Activated naive CD4-positive, alpha-beta T cell treated with anti-CD3 and anti-CD28 coated beads for 36 hours (primary cell): ENCODE results near the gene GALR3. TPM values are rescaled to one million over a fixed set of nuclear protein-coding genes. Genes with fewer than 3 reads are reported as not detected.

Experiments
- CTCF ChIA-PET: fragments of 350-600 bp; sonication (Branson Sonifier 250); formaldehyde crosslinking; loops from one replicate; lab custom pipeline; 2021; ENCODE audit warnings: antibody characterized with exemption; lab: Charles Lee
- DNase-seq: peaks from one replicate; pipeline ENCODE4 v3.0.0-alpha.2; 2020
- H3K27ac Mint-ChIP-seq: one replicate; pipeline ENCODE4 v1.8.0; 2021; ENCODE audit warnings: mild to moderate bottlenecking, mixed read lengths
- H3K27me3 Mint-ChIP-seq: one replicate; pipeline ENCODE4 v1.8.0; 2021; ENCODE audit warnings: low read depth, mixed read lengths
- H3K36me3 Mint-ChIP-seq: one replicate; pipeline ENCODE4 v1.8.0; 2021; ENCODE audit warnings: low read depth, mixed read lengths
- H3K4me1 Mint-ChIP-seq: one replicate; pipeline ENCODE4 v1.8.0; 2021; ENCODE audit warnings: low read depth, mixed read lengths
- H3K4me3 Mint-ChIP-seq: one replicate; pipeline ENCODE4 v1.8.0; 2021; ENCODE audit warnings: mild to moderate bottlenecking, moderate library complexity, mixed read lengths
- H3K9me3 Mint-ChIP-seq: one replicate; pipeline ENCODE4 v1.8.0; 2021; ENCODE audit warnings: mixed read lengths
- intact Hi-C: fragments of 100-400 bp; cut with micrococcal nuclease; formaldehyde crosslinking; loops from one replicate; pipeline ENCODE4 v1.15.1; 2023
- total RNA-seq, 2 experiments: library from RNA; stranded (reverse); gene quantifications; one replicate each; pipeline ENCODE4 v1.2.3, GENCODE V29; 2021

GALR3 gene
- total RNA-seq, 2 experiments from 2014 or later, result not detected

DNA sequence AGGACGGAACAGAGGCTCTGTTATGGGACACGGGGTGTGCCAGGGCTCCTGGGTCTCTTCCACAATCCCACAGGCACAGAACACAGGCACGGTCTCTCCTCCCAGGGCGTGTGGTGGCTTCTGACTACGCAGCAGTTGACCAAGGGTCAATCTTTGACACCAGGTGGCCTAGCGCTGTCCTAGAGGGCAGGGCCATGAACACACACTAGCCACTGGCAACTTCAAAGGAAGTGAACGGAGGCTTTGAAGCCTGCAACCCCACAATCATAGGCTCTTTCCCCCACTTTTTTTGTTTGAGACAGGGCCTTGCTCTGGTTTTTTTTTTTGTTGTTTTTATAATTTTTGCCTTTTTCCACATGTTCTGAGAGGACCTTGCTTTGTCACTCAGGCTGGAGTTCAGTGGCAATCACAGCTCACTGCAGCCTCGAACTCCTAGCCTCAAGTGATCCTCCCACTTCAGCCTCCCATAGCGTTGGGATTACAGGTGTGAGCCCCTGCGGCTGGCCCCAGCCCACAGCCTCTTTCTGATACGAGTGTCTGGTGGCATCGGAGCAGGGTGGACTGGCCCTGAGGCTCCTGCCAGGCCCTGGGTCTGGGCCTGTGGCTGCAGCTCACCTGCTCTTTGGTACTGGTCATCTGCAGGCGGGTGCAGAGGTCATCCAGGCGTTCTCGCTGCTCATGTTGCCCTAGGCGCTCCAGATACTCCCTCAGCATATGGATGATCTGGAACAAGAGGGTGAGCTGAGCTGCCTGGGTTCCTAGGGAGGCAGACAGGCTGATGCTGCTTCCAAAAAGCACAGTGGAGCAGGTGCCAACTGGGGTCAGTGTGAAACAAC is 9.1 kb downstream of the GALR3 start:
- Mint-ChIP-seq H3K4me3 (no peak overlapping the region), H3K27me3 (no peaks in the 10 kb centered on the region)
- CTCF ChIA-PET, result no interaction called here

DNA sequence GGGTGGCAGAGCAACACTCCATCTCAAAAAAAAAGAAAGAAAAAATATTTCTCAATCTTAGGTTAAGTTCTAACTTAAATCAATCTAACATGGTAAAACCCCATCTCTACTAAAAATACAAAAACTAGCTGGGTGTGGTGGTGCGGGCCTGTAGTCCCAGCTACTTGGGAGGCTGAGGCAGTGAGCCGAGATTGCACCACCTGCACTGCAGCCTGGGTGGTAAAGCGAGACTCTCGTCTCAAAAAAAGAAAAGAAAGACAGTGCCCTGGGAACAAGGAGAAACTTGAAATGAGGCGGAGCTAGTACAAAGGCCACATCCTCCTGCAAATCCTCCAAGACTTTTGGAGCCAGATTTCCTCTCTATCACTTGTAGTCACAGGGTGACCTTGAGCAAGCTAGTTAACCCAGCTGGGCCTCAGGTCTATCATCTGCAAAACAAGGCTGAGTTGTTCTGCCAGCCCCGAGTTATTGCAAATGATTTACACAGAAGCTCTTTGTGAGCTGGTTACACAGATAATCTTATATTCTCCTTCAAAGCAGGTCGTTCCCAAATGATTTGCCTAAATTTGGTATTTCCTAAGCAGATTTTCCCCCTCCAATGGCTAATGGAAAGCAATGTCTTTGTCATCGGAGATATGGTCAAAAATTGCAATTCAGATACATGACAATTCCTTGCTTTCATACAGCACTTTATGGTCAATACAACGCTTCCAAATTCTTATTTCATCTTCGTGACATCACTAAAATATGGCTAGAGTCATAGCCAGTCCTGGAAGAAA is 19.0 kb downstream of the GALR3 start:
- H3K4me1 Mint-ChIP-seq, result peaks cover 18% of the 10 kb centered on the region
- no peaks in the 10 kb centered on the region for H3K9me3 Mint-ChIP-seq
- CTCF ChIA-PET, result interaction anchor here (0.5 to 1.5 kb wide), 3 partner anchors 21 to 33 kb away, joined by 3 to 4 read pairs (median 3); no protein-coding TSS in a partner anchor
- intact Hi-C loops, result loop anchor here (5.0 kb wide), 2 partner anchors 165 to 340 kb away; partner anchors contain the start of genes LGALS1 and PLA2G6
- peaks cover 10% of the 10 kb centered on the region for H3K36me3 Mint-ChIP-seq
- H3K27me3 Mint-ChIP-seq, result no peaks in the 10 kb centered on the region
- no peak for DNase-seq
- peak overlapping the region; percentile 66 for H3K4me3 Mint-ChIP-seq
- no peak overlapping the region for H3K27ac Mint-ChIP-seq

More for the DNA sequence above, 9.1 kb downstream of the GALR3 start:
- intact Hi-C loops, result no loop called here
- Mint-ChIP-seq H3K27ac (no peak overlapping the region), H3K36me3 (peaks cover 17% of the 10 kb centered on the region), H3K9me3 (no peaks in the 10 kb centered on the region), H3K4me1 (no peaks in the 10 kb centered on the region)
- DNase-seq, result no peak

DNA sequence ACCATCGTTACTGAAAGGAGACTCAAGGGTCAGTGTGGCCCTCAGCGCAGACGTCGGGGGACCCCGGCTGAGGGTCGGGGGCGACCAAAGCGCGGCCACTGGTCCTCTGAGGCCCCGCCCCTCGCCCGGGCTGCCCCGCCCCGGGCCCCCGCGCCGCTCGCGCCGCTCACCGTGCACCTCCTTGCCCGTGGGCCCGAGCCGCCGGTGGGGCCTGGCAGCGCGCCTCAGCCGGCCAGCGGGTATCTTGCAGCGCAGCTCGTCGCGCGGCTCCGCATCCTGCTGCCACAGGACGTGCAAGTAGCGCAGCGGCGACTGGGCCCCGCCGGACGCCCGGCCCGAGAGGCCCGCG is 20.5 kb downstream of the GALR3 start:
- Mint-ChIP-seq H3K27ac (no peak overlapping the region), H3K9me3 (no peaks in the 10 kb centered on the region), H3K4me1 (peaks cover 30% of the 10 kb centered on the region), H3K4me3 (peak overlapping the region; percentile 83), H3K27me3 (no peaks in the 10 kb centered on the region), H3K36me3 (peaks cover 14% of the 10 kb centered on the region)
- intact Hi-C loops, result loop anchor here (1.0 to 5.0 kb wide), 7 partner anchors 36 to 663 kb away; partner anchors contain the start of genes DDX17, GCAT, GGA1 and LGALS1
- CTCF ChIA-PET, result interaction anchor here (0.7 to 1.5 kb wide), 5 partner anchors 15 to 91 kb away, joined by 3 to 11 read pairs (median 3); partner anchors contain the start of gene GCAT
- peak; percentile 47 for DNase-seq

DNA sequence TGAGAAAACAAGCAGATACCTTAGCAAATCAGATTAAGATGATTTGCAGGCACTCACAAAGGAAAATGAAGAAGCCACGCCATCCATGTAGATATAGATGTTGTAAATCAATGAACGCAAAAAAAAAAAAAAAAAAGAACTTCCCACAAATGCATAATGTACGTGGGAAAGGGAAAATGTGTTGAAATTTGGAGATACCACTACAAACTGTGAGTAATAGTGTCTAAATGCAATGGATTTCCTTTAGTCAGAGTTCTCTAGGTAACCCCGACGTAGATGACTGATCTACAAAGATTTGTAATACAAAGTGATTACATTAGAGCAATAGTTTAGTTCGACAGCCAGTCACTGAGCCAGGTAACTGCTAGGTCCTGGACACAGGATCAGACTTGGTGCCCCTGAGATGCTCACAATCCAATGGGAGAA is 21.7 kb downstream of the GALR3 start:
- H3K9me3 Mint-ChIP-seq, result no peaks in the 10 kb centered on the region
- intact Hi-C loops, result loop anchor here (1.0 to 5.0 kb wide), 7 partner anchors 38 to 661 kb away; partner anchors contain the start of genes DDX17, GCAT, GGA1 and LGALS1
- peaks cover 23% of the 10 kb centered on the region for H3K36me3 Mint-ChIP-seq
- H3K27ac Mint-ChIP-seq, result peak overlapping the region; percentile 76
- H3K4me1 Mint-ChIP-seq, result peaks cover 36% of the 10 kb centered on the region
- CTCF ChIA-PET, result interaction anchor here (1.2 to 1.5 kb wide), 3 partner anchors 27 to 89 kb away, joined by 3 to 11 read pairs (median 3); no protein-coding TSS in a partner anchor
- peak overlapping the region; percentile 79 for H3K4me3 Mint-ChIP-seq
- no peak for DNase-seq
- H3K27me3 Mint-ChIP-seq, result no peaks in the 10 kb centered on the region

DNA sequence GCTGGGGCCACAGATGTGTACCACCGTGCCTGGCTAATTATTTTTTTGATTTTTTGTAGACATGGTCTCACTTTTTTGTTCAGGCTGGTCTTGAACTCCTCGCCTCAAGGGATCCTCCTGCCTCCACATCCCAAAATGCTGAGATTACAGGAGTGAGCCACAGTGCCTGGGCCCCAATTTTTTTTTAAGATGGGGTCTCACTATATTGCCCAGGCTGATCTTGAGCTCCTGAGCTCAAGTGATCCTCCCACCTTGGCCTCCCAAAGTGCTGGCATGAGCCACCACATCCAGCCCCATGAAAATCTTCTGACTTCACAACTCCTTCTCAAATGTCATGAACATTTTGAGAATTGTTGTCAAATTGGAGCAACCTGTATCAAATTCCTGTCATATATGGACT is 23.3 kb downstream of the GALR3 start:
- DNase-seq, result no peak
- Mint-ChIP-seq H3K36me3 (peaks cover 31% of the 10 kb centered on the region), H3K4me3 (peak overlapping the region; percentile 6), H3K27me3 (no peaks in the 10 kb centered on the region), H3K9me3 (no peaks in the 10 kb centered on the region), H3K27ac (no peak overlapping the region), H3K4me1 (peaks cover 45% of the 10 kb centered on the region)
- CTCF ChIA-PET, result interaction anchor here (1.5 kb wide), 1 partner anchor 29 kb away, joined by 6 read pairs; no protein-coding TSS in a partner anchor
- intact Hi-C loops, result no loop called here

DNA sequence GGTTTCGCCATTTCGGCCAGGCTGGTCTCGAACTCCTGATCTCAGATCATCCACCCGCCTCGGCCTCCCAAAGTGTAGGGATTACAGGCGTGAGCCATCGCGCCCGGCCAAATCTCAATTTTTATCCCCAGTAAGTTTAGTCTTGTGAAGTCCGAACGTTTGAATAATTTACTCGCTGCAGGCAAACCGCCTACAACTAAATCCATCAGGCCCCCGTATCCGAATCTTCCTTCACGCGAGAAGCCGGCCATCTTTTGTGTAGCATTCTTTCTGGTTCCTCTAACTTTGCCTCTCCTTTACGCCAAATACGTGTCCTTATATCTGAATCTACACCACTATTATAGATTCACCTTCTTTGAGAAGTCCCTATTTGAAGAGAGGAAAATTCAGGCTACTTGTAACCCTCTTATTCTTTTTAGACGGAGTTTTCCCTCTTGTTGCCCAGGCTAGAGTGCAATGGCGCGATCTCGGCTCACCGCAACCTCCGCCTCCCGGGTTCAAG is 25.5 kb downstream of the GALR3 start:
- CTCF ChIA-PET, result interaction anchor here (0.6 kb wide), 1 partner anchor 198 kb away, joined by 3 read pairs; no protein-coding TSS in a partner anchor
- peak overlapping the region; percentile 92 for H3K4me3 Mint-ChIP-seq
- peak; percentile 45 for DNase-seq
- no peaks in the 10 kb centered on the region for H3K9me3 Mint-ChIP-seq
- peaks cover 41% of the 10 kb centered on the region for H3K36me3 Mint-ChIP-seq
- no peaks in the 10 kb centered on the region for H3K27me3 Mint-ChIP-seq
- peaks cover 46% of the 10 kb centered on the region for H3K4me1 Mint-ChIP-seq
- intact Hi-C loops, result loop anchor here (1.0 kb wide), 1 partner anchor 240 kb away; the partner anchor contains the start of gene GGA1
- peak overlapping the region; percentile 94 for H3K27ac Mint-ChIP-seq

DNA sequence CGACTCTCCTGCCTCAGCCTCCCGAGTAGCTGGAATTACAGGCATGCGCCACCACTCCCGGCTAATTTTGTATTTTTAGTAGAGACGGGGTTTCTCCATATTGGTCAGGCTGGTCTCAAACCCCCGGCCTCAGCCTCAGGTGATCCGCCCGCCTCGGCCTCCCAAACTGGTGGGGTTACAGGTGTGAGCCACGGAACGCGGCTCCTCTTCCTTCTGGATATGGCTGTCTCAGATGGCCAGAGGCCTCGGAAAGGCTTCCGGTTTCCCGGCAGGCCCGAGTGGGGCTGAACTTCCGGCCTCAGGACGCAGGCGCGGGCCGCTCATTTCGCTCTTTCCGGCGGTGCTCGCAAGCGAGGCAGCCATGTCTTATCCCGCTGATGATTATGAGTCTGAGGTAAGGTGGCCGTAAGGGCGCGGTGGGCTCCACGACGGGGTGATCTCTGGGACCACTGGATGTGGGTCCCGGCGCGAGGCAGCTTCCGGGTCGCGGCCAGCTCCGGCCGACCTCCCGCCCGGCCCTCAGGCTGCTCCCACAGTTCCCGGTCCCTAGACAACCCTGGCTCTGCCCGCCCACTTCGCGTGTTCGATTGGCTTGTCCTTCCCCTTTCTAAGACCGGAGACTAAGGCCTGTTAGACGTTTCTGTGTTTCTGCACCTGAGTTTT is 26.0 kb downstream of the GALR3 start, which contains the start of gene EIF3L:
EIF3L (plus strand) TSS at position 331 of the 663 bp plus-strand sequence; CDS start at position 362, 31 bp downstream.
- no peaks in the 10 kb centered on the region for H3K27me3 Mint-ChIP-seq
- no peaks in the 10 kb centered on the region for H3K9me3 Mint-ChIP-seq
- peak within 1 kb of the TSS; percentile 92 for H3K4me3 Mint-ChIP-seq
- intact Hi-C loops, result loop anchor here (1.0 kb wide), 1 partner anchor 241 kb away; the partner anchor contains the start of gene GGA1
- H3K4me1 Mint-ChIP-seq, result peaks cover 50% of the 10 kb centered on the region
- DNase-seq, result peak; percentile 93
- CTCF ChIA-PET, result interaction anchor here (0.6 to 1.5 kb wide), 3 partner anchors 14 to 25 kb away, joined by 4 to 14 read pairs (median 4); no protein-coding TSS in a partner anchor
- peak within 1 kb of the TSS; percentile 94 for H3K27ac Mint-ChIP-seq
- H3K36me3 Mint-ChIP-seq, result peaks cover 46% of the 10 kb centered on the region

DNA sequence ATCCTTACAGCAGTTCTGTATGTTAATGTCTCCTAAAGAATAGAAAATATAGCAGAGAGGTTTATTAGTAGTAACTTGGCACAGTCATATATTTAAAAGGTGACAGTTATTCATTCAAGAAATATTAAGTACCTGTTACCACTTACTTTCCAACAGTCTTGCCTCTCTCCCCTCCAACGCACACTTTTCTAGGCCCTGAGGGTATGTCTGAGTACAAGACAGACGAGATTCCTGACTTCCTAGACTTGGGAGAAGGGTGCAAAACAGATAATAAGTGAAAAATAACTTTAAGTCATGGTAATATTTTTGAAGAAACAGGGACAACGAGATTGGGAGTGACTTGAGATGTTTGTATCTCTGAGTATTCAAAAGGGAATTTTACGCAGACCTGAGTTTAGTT is 27.6 kb downstream of the GALR3 start:
- CTCF ChIA-PET, result interaction anchor here (1.5 kb wide), 1 partner anchor 13 kb away, joined by 14 read pairs; no protein-coding TSS in a partner anchor
- Mint-ChIP-seq H3K4me1 (peaks cover 51% of the 10 kb centered on the region), H3K36me3 (peaks cover 56% of the 10 kb centered on the region), H3K9me3 (no peaks in the 10 kb centered on the region), H3K4me3 (peak overlapping the region; percentile 92), H3K27ac (peak overlapping the region; percentile 2), H3K27me3 (no peaks in the 10 kb centered on the region)
- intact Hi-C loops, result no loop called here
- DNase-seq, result no peak

DNA sequence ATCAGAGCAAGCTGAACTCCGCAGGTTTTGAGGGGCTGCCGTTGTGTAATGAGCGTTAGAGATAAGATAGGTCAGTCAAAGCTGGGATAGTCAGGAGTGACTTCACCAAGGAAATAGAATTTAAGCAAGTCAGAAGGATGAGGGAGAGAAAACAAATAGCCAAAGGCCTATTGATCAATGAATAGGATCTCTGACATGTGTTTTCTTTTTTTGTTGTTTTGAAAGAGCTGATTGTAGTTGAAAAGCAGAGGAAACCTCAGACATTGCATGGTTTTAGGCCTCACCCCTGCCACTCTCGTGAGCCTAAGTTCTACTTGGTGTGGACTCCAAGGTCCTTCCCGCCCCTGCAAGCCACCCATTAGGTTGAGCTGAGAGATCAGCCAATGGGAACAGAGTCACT is 29.2 kb downstream of the GALR3 start:
- CTCF ChIA-PET, result interaction anchor here (0.6 to 2.6 kb wide), 2 partner anchors 10 to 31 kb away, joined by 5 to 22 read pairs; no protein-coding TSS in a partner anchor
- Mint-ChIP-seq H3K36me3 (peaks cover 58% of the 10 kb centered on the region), H3K27ac (no peak overlapping the region), H3K4me3 (no peak overlapping the region), H3K9me3 (no peaks in the 10 kb centered on the region), H3K27me3 (no peaks in the 10 kb centered on the region), H3K4me1 (peaks cover 48% of the 10 kb centered on the region)
- intact Hi-C loops, result no loop called here
- no peak for DNase-seq

DNA sequence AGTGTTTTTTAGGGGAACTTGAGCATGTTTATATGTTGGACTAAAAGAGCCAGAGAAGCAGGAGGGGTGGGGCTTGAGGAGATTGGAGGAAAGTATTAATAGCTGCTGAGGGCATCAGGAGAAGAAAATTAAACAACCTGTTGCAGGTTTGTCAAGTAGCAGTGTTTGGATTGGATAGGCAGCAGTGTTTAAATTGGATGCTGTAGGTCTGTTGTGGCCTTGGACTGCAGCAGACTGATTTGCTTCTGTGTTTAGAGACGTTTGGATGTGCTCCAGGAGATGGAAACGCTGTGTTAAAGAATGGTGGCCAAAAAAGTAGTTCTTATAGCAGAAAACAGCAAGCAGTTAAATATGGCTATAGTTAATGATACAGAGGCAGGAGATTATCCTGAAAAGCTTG is 31.8 kb downstream of the GALR3 start:
- no peaks in the 10 kb centered on the region for H3K9me3 Mint-ChIP-seq
- no peak for DNase-seq
- H3K27ac Mint-ChIP-seq, result peak overlapping the region; percentile 32
- no peaks in the 10 kb centered on the region for H3K27me3 Mint-ChIP-seq
- CTCF ChIA-PET, result interaction anchor here (0.7 to 1.2 kb wide), 2 partner anchors 8 to 110 kb away, joined by 3 to 7 read pairs; no protein-coding TSS in a partner anchor
- H3K4me3 Mint-ChIP-seq, result no peak overlapping the region
- peaks cover 32% of the 10 kb centered on the region for H3K4me1 Mint-ChIP-seq
- intact Hi-C loops, result no loop called here
- H3K36me3 Mint-ChIP-seq, result peaks cover 55% of the 10 kb centered on the region

DNA sequence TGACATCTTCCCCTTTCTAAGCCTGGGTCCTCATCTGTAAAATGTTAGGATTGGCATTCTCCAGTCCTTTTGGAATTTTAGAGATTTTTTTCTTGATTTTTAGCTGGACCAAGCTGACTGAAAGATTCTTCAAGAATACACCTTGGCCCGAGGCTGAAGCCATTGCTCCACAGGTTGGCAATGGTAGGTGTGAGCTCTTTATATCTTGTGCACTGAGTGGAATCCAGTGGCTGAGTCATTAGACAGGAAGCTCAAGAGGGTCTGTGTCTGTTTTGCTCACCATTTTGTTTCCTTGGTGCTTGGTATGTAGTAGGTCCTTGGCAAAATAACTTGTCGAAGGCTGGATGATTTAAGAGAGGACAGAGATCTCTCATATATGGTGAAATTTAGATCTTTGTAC is 32.3 kb downstream of the GALR3 start:
- CTCF ChIA-PET, result interaction anchor here (1.2 to 1.4 kb wide), 2 partner anchors 8 to 38 kb away, joined by 3 to 7 read pairs; no protein-coding TSS in a partner anchor
- peaks cover 30% of the 10 kb centered on the region for H3K4me1 Mint-ChIP-seq
- no peak overlapping the region for H3K4me3 Mint-ChIP-seq
- H3K27me3 Mint-ChIP-seq, result no peaks in the 10 kb centered on the region
- peaks cover 57% of the 10 kb centered on the region for H3K36me3 Mint-ChIP-seq
- no peak for DNase-seq
- H3K27ac Mint-ChIP-seq, result peak overlapping the region; percentile 22
- intact Hi-C loops, result no loop called here
- no peaks in the 10 kb centered on the region for H3K9me3 Mint-ChIP-seq
